ENCODE data around the gene NLN.

DNA sequence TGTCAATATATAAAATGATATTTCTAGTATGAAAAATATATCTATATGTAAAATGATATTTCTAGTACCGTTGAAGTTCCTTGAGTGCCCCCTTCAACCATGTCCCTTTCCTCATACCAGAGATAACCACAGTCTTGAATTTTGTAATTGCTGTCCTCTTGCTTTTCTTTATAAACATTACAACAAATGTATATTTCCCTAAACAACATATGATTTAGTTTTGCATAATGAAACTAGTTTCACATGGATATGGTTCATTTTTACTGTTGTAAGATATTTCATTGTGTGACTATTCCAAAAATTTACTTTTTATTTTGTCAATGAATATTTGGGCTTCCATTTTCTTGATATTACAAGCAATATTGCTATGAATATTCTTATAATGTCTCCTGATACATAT lies 14.0 kb downstream of the NLN start:
- TF ChIP-seq, protein P1, sequence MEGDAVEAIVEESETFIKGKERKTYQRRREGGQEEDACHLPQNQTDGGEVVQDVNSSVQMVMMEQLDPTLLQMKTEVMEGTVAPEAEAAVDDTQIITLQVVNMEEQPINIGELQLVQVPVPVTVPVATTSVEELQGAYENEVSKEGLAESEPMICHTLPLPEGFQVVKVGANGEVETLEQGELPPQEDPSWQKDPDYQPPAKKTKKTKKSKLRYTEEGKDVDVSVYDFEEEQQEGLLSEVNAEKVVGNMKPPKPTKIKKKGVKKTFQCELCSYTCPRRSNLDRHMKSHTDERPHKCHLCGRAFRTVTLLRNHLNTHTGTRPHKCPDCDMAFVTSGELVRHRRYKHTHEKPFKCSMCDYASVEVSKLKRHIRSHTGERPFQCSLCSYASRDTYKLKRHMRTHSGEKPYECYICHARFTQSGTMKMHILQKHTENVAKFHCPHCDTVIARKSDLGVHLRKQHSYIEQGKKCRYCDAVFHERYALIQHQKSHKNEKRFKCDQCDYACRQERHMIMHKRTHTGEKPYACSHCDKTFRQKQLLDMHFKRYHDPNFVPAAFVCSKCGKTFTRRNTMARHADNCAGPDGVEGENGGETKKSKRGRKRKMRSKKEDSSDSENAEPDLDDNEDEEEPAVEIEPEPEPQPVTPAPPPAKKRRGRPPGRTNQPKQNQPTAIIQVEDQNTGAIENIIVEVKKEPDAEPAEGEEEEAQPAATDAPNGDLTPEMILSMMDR (IDR thresholded peaks at IDR 0.05 in 4 of 5, conservative IDR thresholded peaks at IDR 0.05 in 1 of 5) = no peak
- TF ChIP-seq POLR2A (IDR thresholded peaks at IDR 0.05) = no peak

All from gastrocnemius medialis (tissue), 4 donors.